PFSK-1 (cell line): ENCODE results near the gene FGD6.

Experiments
- FOXP2 ChIP-seq: optimal IDR thresholded peaks from 2 replicates; pipeline ENCODE3; 2011; ENCODE audit warnings: borderline replicate concordance, control low read depth, inconsistent platforms; ENCODE audit not compliant: insufficient read depth; ENCODE audit errors: extremely low read length, extremely low read depth
- POLR2AphosphoS5 ChIP-seq: IDR thresholded peaks from 2 replicates; pipeline ENCODE4 v1.6.1; 2012; ENCODE audit warnings: low read depth, mild to moderate bottlenecking, control low read depth, low read length, moderate library complexity
- REST ChIP-seq, 2 experiments: IDR thresholded peaks; 2 replicates each; pipeline versions ENCODE4 v1.6.1 to v1.8.0; 2011 to 2012; ENCODE audit warnings: low read depth in 2 of 2, low read length in 2 of 2, control low read depth in 1 of 2, inconsistent platforms in 1 of 2, mild to moderate bottlenecking in 1 of 2, moderate library complexity in 1 of 2; ENCODE audit not compliant: insufficient read depth in 1 of 2
- SIN3A ChIP-seq: IDR thresholded peaks from 2 replicates; pipeline ENCODE4 v1.6.1; 2012; ENCODE audit warnings: mild to moderate bottlenecking, low read length, moderate library complexity, borderline replicate concordance; ENCODE audit not compliant: insufficient read depth
- TAF1 ChIP-seq: IDR thresholded peaks from 2 replicates; pipeline ENCODE4 v1.6.1; 2012; ENCODE audit warnings: low read length, control low read depth, borderline replicate concordance; ENCODE audit not compliant: insufficient read depth

FGD6 gene

GRCh38 chr12:95096852-95097251 lies 120.4 kb downstream of the FGD6 start:
- TF ChIP-seq POLR2AphosphoS5 = no peak

GRCh38 chr12:95096378-95096777 lies 120.9 kb downstream of the FGD6 start:
- TF ChIP-seq REST (IDR thresholded peaks at IDR 0.05; ENCODE audit: insufficient read depth in 1 of 2, low read depth in 2 of 2, low read length in 2 of 2) (no peak), SIN3A (no peak), FOXP2 (no peak), TAF1 (no peak), POLR2AphosphoS5 (no peak)

- no peak for TF ChIP-seq TAF1
- TF ChIP-seq SIN3A = no peak
- TF ChIP-seq FOXP2 = no peak
- no peak for TF ChIP-seq POLR2AphosphoS5
- no peak for TF ChIP-seq REST (IDR thresholded peaks at IDR 0.05; ENCODE audit: insufficient read depth in 1 of 2, low read depth in 2 of 2, low read length in 2 of 2)
Observed at GRCh38 chr12:95089462-95089861, 127.8 kb downstream of the FGD6 start.

- TF ChIP-seq POLR2AphosphoS5 = no peak
- no peak for TF ChIP-seq TAF1
- TF ChIP-seq FOXP2 = no peak
- TF ChIP-seq REST (IDR thresholded peaks at IDR 0.05; ENCODE audit: insufficient read depth in 1 of 2, low read depth in 2 of 2, low read length in 2 of 2) = no peak
- no peak for TF ChIP-seq SIN3A
Observed at GRCh38 chr12:95088379-95088778, 128.9 kb downstream of the FGD6 start.

GRCh38 chr12:95085612-95086011 lies 131.7 kb downstream of the FGD6 start:
- TF ChIP-seq TAF1 (no peak), POLR2AphosphoS5 (no peak), FOXP2 (no peak), SIN3A (no peak), REST (IDR thresholded peaks at IDR 0.05; ENCODE audit: insufficient read depth in 1 of 2, low read depth in 2 of 2, low read length in 2 of 2) (no peak)
